ENCODE data around the gene SSR4. TPM values are rescaled to one million over a fixed set of nuclear protein-coding genes. Genes with fewer than 3 reads are reported as not detected.

SSR4 gene
- total RNA-seq, 1 donor from 2014 or later = 128 TPM

- no peak overlapping the region for H3K4me3 ChIP-seq (ENCODE audit: low read depth, low read length)
- TF ChIP-seq CTCF (conservative IDR thresholded peaks at IDR 0.05; ENCODE audit: low read depth, low read length) = no peak
- no peak for DNase-seq (ENCODE audit: low read depth)
Measured at GRCh38 chrX:153774576-153775292, 19.7 kb upstream of the SSR4 start.

GRCh38 chrX:153775293-153776119 lies 19.0 kb upstream of the SSR4 start:
- H3K4me3 ChIP-seq (ENCODE audit: low read depth, low read length) = no peak overlapping the region
- TF ChIP-seq CTCF (conservative IDR thresholded peaks at IDR 0.05; ENCODE audit: low read depth, low read length) = no peak
- DNase-seq (ENCODE audit: low read depth) = no peak

GRCh38 chrX:153776120-153776599 lies 18.3 kb upstream of the SSR4 start:
- no peak overlapping the region for H3K4me3 ChIP-seq (ENCODE audit: low read depth, low read length)
- no peak for TF ChIP-seq CTCF (conservative IDR thresholded peaks at IDR 0.05; ENCODE audit: low read depth, low read length)
- no peak for DNase-seq (ENCODE audit: low read depth)

GRCh38 chrX:153776611-153777045 lies 17.8 kb upstream of the SSR4 start:
- no peak for TF ChIP-seq CTCF (conservative IDR thresholded peaks at IDR 0.05; ENCODE audit: low read depth, low read length)

GRCh38 chrX:153777261-153778090 lies 17.0 kb upstream of the SSR4 start:
- no peak for DNase-seq (ENCODE audit: low read depth)
- no peak overlapping the region for H3K4me3 ChIP-seq (ENCODE audit: low read depth, low read length)
- TF ChIP-seq CTCF (conservative IDR thresholded peaks at IDR 0.05; ENCODE audit: low read depth, low read length) = no peak

More at GRCh38 chrX:153776611-153777045, 17.8 kb upstream of the SSR4 start:
- no peak overlapping the region for H3K4me3 ChIP-seq (ENCODE audit: low read depth, low read length)
- DNase-seq (ENCODE audit: low read depth) = no peak

GRCh38 chrX:153778181-153778580 lies 16.3 kb upstream of the SSR4 start:
- no peak overlapping the region for H3K4me3 ChIP-seq (ENCODE audit: low read depth, low read length)
- no peak for TF ChIP-seq CTCF (conservative IDR thresholded peaks at IDR 0.05; ENCODE audit: low read depth, low read length)
- no peak for DNase-seq (ENCODE audit: low read depth)
